Measurements from ENCODE around the gene COA7. TPM values are rescaled to one million over a fixed set of nuclear protein-coding genes. Genes with fewer than 3 reads are reported as not detected.

The COA7 gene
- total and polyA plus RNA-seq, 2 donors from 2014 or later = 12.2 to 19.1 TPM

GRCh38 chr1:52707927-52708655, 9.9 kb upstream of the COA7 start:
- Histone ChIP-seq H3K4me1 (ENCODE audit: control insufficient read depth in 2 of 3, insufficient read depth in 2 of 3, low read depth in 1 of 3, low read length in 3 of 3) (peaks cover 0 to 4% (median 3%) of the 10 kb centered on the region in 3 donors), H3K9me3 (ENCODE audit: control insufficient read depth in 2 of 3, insufficient read depth in 1 of 3, low read length in 3 of 3) (no peaks in the 10 kb centered on the region), H3K4me3 (ENCODE audit: low read length in 3 of 3) (no peak overlapping the region), H3K27me3 (ENCODE audit: control insufficient read depth, insufficient read depth, low read length) (no peaks in the 10 kb centered on the region), H3K36me3 (ENCODE audit: control insufficient read depth in 2 of 3, insufficient read depth in 3 of 3, low read length in 3 of 3) (no peaks in the 10 kb centered on the region), H3K27ac (ENCODE audit: low read depth in 2 of 2, low read length in 2 of 2) (peak overlapping the region in 1 of 2 donors; percentile 58), H3K9ac (ENCODE audit: low read length in 3 of 3) (no peak overlapping the region)
- FAIRE-seq (no peak), DNase-seq (peak in 1 of 5 donors; percentile 44)
- TF ChIP-seq, protein P1, sequence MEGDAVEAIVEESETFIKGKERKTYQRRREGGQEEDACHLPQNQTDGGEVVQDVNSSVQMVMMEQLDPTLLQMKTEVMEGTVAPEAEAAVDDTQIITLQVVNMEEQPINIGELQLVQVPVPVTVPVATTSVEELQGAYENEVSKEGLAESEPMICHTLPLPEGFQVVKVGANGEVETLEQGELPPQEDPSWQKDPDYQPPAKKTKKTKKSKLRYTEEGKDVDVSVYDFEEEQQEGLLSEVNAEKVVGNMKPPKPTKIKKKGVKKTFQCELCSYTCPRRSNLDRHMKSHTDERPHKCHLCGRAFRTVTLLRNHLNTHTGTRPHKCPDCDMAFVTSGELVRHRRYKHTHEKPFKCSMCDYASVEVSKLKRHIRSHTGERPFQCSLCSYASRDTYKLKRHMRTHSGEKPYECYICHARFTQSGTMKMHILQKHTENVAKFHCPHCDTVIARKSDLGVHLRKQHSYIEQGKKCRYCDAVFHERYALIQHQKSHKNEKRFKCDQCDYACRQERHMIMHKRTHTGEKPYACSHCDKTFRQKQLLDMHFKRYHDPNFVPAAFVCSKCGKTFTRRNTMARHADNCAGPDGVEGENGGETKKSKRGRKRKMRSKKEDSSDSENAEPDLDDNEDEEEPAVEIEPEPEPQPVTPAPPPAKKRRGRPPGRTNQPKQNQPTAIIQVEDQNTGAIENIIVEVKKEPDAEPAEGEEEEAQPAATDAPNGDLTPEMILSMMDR (IDR thresholded peaks at IDR 0.05; ENCODE audit: borderline replicate concordance, extremely low read depth, insufficient read depth) = no peak
- intact Hi-C loops (cut with DNase I) = no loop called here

DNA sequence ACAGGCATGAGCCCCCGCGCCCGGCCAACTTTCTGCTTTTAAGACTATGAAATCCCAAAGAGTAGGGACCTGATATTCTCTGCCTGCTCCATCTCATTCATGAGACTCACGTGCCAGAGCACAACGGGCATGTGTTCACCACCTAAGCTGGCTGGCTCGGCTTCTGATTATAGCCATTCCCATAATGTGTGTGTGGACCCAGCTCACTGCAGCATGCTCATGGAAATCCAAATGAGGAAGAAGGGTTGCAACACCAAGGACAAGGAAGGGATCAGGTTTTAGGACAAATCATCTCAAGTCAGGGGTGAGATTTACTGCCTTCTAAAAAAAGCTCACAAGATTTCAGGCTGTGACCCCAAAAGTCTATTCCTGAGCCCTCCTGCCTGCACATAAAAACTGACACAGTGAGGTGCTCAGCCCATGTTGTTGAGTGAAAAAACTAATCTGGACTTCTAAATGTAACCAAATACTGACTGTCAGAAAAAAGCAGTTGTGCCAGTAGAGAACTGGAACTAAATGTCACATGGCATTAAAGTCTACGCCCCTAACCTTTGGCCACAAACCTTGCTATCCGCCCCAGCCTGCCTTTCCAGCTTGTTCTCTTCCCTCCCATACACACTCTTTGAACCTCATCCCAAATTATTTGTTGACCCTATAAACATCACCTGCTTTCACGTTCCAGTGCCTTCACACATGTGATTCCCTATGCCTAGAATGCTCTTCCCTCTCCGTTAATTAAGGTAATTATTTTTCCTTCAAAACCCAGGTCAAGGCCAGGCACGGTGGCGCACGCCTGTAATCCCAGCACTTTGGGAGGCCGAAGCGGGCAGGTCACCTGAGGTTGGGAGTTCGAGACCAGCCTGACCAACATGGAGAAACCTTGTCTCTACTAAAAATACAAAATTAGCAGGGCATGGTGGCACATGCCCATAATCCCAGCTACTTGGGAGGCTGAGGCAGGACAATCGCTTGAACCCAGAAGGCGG, 9.1 kb upstream of the COA7 start:
- intact Hi-C loops (cut with DNase I) = no loop called here
- DNase-seq = no peak
- TF ChIP-seq, protein P1 (IDR thresholded peaks at IDR 0.05; ENCODE audit: borderline replicate concordance, extremely low read depth, insufficient read depth) = no peak
- no peak overlapping the region for H3K9ac ChIP-seq (ENCODE audit: low read length in 3 of 3)
- no peaks in the 10 kb centered on the region for H3K27me3 ChIP-seq (ENCODE audit: control insufficient read depth, insufficient read depth, low read length)
- no peak overlapping the region for H3K4me3 ChIP-seq (ENCODE audit: low read length in 3 of 3)
- H3K9me3 ChIP-seq (ENCODE audit: control insufficient read depth in 2 of 3, insufficient read depth in 1 of 3, low read length in 3 of 3) = no peaks in the 10 kb centered on the region
- peaks cover 0 to 4% (median 3%) of the 10 kb centered on the region in 3 donors for H3K4me1 ChIP-seq (ENCODE audit: control insufficient read depth in 2 of 3, insufficient read depth in 2 of 3, low read depth in 1 of 3, low read length in 3 of 3)
- FAIRE-seq = no peak
- H3K27ac ChIP-seq (ENCODE audit: low read depth in 2 of 2, low read length in 2 of 2) = no peak overlapping the region
- H3K36me3 ChIP-seq (ENCODE audit: control insufficient read depth in 2 of 3, insufficient read depth in 3 of 3, low read length in 3 of 3) = no peaks in the 10 kb centered on the region

GRCh38 chr1:52706136-52706670, 8.1 kb upstream of the COA7 start:
- Histone ChIP-seq H3K27ac (ENCODE audit: low read depth in 2 of 2, low read length in 2 of 2) (no peak overlapping the region), H3K4me3 (ENCODE audit: low read length in 3 of 3) (no peak overlapping the region), H3K4me1 (ENCODE audit: control insufficient read depth in 2 of 3, insufficient read depth in 2 of 3, low read depth in 1 of 3, low read length in 3 of 3) (peaks cover 0 to 5% (median 4%) of the 10 kb centered on the region in 3 donors), H3K9me3 (ENCODE audit: control insufficient read depth in 2 of 3, insufficient read depth in 1 of 3, low read length in 3 of 3) (no peaks in the 10 kb centered on the region), H3K9ac (ENCODE audit: low read length in 3 of 3) (no peak overlapping the region), H3K36me3 (ENCODE audit: control insufficient read depth in 2 of 3, insufficient read depth in 3 of 3, low read length in 3 of 3) (no peaks in the 10 kb centered on the region), H3K27me3 (ENCODE audit: control insufficient read depth, insufficient read depth, low read length) (no peaks in the 10 kb centered on the region)
- FAIRE-seq (no peak), DNase-seq (no peak)
- TF ChIP-seq, protein P1 (IDR thresholded peaks at IDR 0.05; ENCODE audit: borderline replicate concordance, extremely low read depth, insufficient read depth) = no peak
- intact Hi-C loops (cut with DNase I) = no loop called here

Measured in kidney (tissue), 14 donors.